K562 (cell line): ENCODE results near the gene MATR3. TPM values are rescaled to one million over a fixed set of nuclear protein-coding genes. Genes with fewer than 3 reads are reported as not detected.

Source experiments
- AFF1 ChIP-seq, 2 experiments: fragments of 450-650 bp; IDR thresholded peaks; 2 replicates each; pipeline ENCODE4 v1.6.1; 2018; ENCODE audit warnings: mild to moderate bottlenecking in 2 of 2, low read depth in 1 of 2; ENCODE audit not compliant: partially characterized antibody in 2 of 2
- ARID1B ChIP-seq: fragments of 450-650 bp; IDR thresholded peaks from 2 replicates; pipeline ENCODE4 v1.6.1; 2016; ENCODE audit warnings: antibody characterized with exemption, mild to moderate bottlenecking, inconsistent platforms
- CBX8 ChIP-seq: fragments of 200-600 bp; sonication (generic); IDR thresholded peaks from 2 replicates; pipeline ENCODE4 v1.6.1; 2012; ENCODE audit warnings: borderline replicate concordance, mixed run types, low read depth, mild to moderate bottlenecking, moderate library complexity, mixed read lengths, low read length, control low read depth, inconsistent platforms; ENCODE audit not compliant: poor library complexity, severe bottlenecking; ENCODE audit errors: extremely low read depth
- E2F3 ChIP-seq: fragments of 250-450 bp; sonication (Bioruptor Pico); IDR thresholded peaks from 2 replicates; pipeline ENCODE4 v1.4.0; 2020; ENCODE audit warnings: mild to moderate bottlenecking
- GABPA ChIP-seq: fragments of 200-800 bp; sonication (Bioruptor generic); conservative IDR thresholded peaks from 2 replicates; pipeline ENCODE4 v1.6.1; 2016; ENCODE audit warnings: low read depth, missing genetic modification characterization, missing compliant biosample characterization
- GTF3C2 ChIP-seq: IDR thresholded peaks from 3 replicates; pipeline ENCODE4 v1.6.1; 2011; ENCODE audit warnings: borderline replicate concordance, mild to moderate bottlenecking, moderate library complexity; ENCODE audit not compliant: insufficient read length; ENCODE audit errors: extremely low read depth
- L3MBTL2 ChIP-seq: fragments of 450-650 bp; IDR thresholded peaks from 2 replicates; pipeline ENCODE4 v1.6.1; 2016; ENCODE audit warnings: mild to moderate bottlenecking, moderate library complexity
- MAFG ChIP-seq: fragments of 450-650 bp; conservative IDR thresholded peaks from 2 replicates; pipeline ENCODE4 v1.6.1; 2016; ENCODE audit warnings: missing genetic modification characterization, missing compliant biosample characterization
- MTA3 ChIP-seq: fragments of 450-650 bp; formaldehyde crosslinking; IDR thresholded peaks from 2 replicates; pipeline ENCODE4 v1.6.1; 2017; ENCODE audit warnings: mild to moderate bottlenecking, borderline replicate concordance
- OTX1 ChIP-seq: fragments of 450-650 bp; formaldehyde crosslinking; IDR thresholded peaks from 2 replicates; pipeline ENCODE4 v1.4.0; 2022; ENCODE audit warnings: mild to moderate bottlenecking
- PRMT5 ChIP-seq: sonication (generic); formaldehyde crosslinking; IDR thresholded peaks from 2 replicates; pipeline ENCODE4 v1.5.0; 2020; ENCODE audit warnings: missing genetic modification reagents
- RFX1 ChIP-seq: fragments of 450-650 bp; IDR thresholded peaks from 2 replicates; pipeline ENCODE4 v1.6.1; 2016; ENCODE audit warnings: mild to moderate bottlenecking, moderate library complexity
- SPI1 ChIP-seq: IDR thresholded peaks from 2 replicates; pipeline ENCODE4 v1.6.1; 2011; ENCODE audit warnings: low read depth, low read length, control low read depth, borderline replicate concordance
- ZBED1 ChIP-seq: IDR thresholded peaks from 2 replicates; pipeline ENCODE4 v1.6.1; 2014
- ZNF133 ChIP-seq: fragments of 250-450 bp; sonication (Bioruptor Pico); IDR thresholded peaks from 2 replicates; pipeline ENCODE4 v1.4.0; 2020; ENCODE audit warnings: mild to moderate bottlenecking
- ZNF263 ChIP-seq: sonication (generic); formaldehyde crosslinking; IDR thresholded peaks from 2 replicates; pipeline ENCODE4 v1.8.0; 2022; ENCODE audit warnings: mild to moderate bottlenecking, missing genetic modification reagents, borderline replicate concordance
- ZNF436 ChIP-seq: fragments of 250-450, 450-650 bp; sonication (Bioruptor Pico); formaldehyde crosslinking; IDR thresholded peaks from 2 replicates; pipeline ENCODE4 v1.7.0; 2020; ENCODE audit warnings: mild to moderate bottlenecking
- ZNF584 ChIP-seq: fragments of 200-800 bp; sonication (Bioruptor generic); IDR thresholded peaks from 2 replicates; pipeline ENCODE4 v1.6.1; 2016; ENCODE audit warnings: low read depth, mild to moderate bottlenecking, missing genetic modification characterization, missing compliant biosample characterization
- ZNF586 ChIP-seq: fragments of 450-650 bp; formaldehyde crosslinking; conservative IDR thresholded peaks from 2 replicates; pipeline ENCODE4 v1.4.0; 2020; ENCODE audit warnings: mild to moderate bottlenecking, moderate library complexity
- ZNF764 ChIP-seq: fragments of 250-450 bp; sonication (Bioruptor Pico); IDR thresholded peaks from 2 replicates; pipeline ENCODE4 v1.4.0; 2020; ENCODE audit warnings: low read depth, mild to moderate bottlenecking, moderate library complexity
- polyA plus RNA-seq, 8 experiments: library from polyadenylated mRNA; depleted of rRNA in 4 of 8; stranded (reverse) in 5 of 8; unstranded in 3 of 8; fragments of >200 nt; fragmentation: Nextera tagmentation in 2 of 8; fragmentation: Illumina TruSeq in 1 of 8; extraction: Ambion mirVana in 2 of 8; extraction: Trizol in 1 of 8; gene quantifications; 2 replicates each; pipeline versions ENCODE4 v1.2.1 to v1.2.3, GENCODE V29; 2011 to 2014; ENCODE audit warnings: inconsistent platforms in 1 of 8, missing spikeins in 1 of 8
- total RNA-seq, 7 experiments: library from RNA; depleted of rRNA in 6 of 7; stranded (reverse); fragments of >200 nt in 6 of 7; fragmentation: Illumina TruSeq in 2 of 7; extraction: Trizol in 2 of 7; gene quantifications; 2 replicates each; pipeline versions ENCODE4 v1.2.1 to v1.2.3, GENCODE V29; 2011 to 2021; ENCODE audit warnings: low replicate concordance in 1 of 7

MATR3 gene
- total and polyA plus RNA-seq, 9 of the 15 experiments (the other 6 are each of a cell fraction or from before 2014, with no cell fraction given), result 150 to 425 (median 263) TPM

- peak in 1 of 2 experiments; percentile 13 for TF ChIP-seq AFF1 (IDR thresholded peaks at IDR 0.05; ENCODE audit: low read depth in 1 of 2, partially characterized antibody in 2 of 2)
- no peak for TF ChIP-seq ZNF133
- TF ChIP-seq RFX1, result no peak
- no peak for TF ChIP-seq ARID1B
- TF ChIP-seq ZNF584 (CRISPR knock-in tag), result 0 out of 2 replicates have a peak, but pooled peaks have one; percentile 8
- TF ChIP-seq ZBED1, result no peak
- TF ChIP-seq ZNF263 (CRISPR knock-in tag), result peak; percentile 69; the same call in 1 of the 2 replicates
- TF ChIP-seq SPI1, result 0 out of 2 replicates have a peak, but pooled peaks have one; percentile 21
- TF ChIP-seq ZNF764 (CRISPR knock-in tag), result no peak
- peak; percentile 81 for TF ChIP-seq GTF3C2
- TF ChIP-seq E2F3 (CRISPR knock-in tag), result peak; percentile 63
- no peak for TF ChIP-seq PRMT5 (CRISPR knock-in tag)
- no peak for TF ChIP-seq ZNF436 (CRISPR knock-in tag)
- TF ChIP-seq OTX1 (CRISPR knock-in tag), result no peak
- no peak for TF ChIP-seq CBX8
- no peak for TF ChIP-seq MAFG (tag)
- TF ChIP-seq ZNF586 (CRISPR knock-in tag), result no peak
- TF ChIP-seq L3MBTL2, result no peak
- TF ChIP-seq GABPA, result no peak
- 0 out of 2 replicates have a peak, but pooled peaks have one; percentile 10 for TF ChIP-seq MTA3
Observed at GRCh38 chr5:139293202-139293506, 386 bp upstream of the MATR3 start (continued).
